HG03575 (cell line): ENCODE data around the gene FDPS.
"Not testable (repeated sequence)": the region's sequence is repeated elsewhere in the genome, so short reads cannot be mapped to it uniquely, and the experiment has no call there.

ENCODE experiments used
- ATAC-seq: cut with Tn5 transposase; IDR thresholded peaks from one replicate; pipeline ENCODE4 v1.9.1; 2021; ENCODE audit not compliant: unreplicated experiment, insufficient number of reproducible peaks, low FRiP score; ENCODE audit errors: extremely low read depth

The FDPS gene

DNA sequence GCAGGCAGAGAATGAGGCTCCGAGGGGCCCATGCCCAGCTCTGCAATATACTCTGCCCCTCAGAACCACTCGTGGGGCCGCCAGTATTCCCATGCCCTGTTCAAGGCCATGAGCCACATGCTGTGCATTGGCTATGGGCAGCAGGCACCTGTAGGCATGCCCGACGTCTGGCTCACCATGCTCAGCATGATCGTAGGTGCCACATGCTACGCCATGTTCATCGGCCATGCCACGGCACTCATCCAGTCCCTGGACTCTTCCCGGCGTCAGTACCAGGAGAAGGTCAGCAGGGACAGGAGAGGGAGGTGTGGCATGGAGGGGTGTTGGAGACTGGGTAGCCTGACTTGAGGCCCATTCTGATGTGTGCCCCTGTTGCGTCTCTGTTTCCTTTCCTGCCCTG, 24.2 kb upstream of the FDPS start:
- no peak for ATAC-seq

- ATAC-seq = no peak
Measured at GRCh38 chr1:155285063-155285462, 23.6 kb upstream of the FDPS start.

DNA sequence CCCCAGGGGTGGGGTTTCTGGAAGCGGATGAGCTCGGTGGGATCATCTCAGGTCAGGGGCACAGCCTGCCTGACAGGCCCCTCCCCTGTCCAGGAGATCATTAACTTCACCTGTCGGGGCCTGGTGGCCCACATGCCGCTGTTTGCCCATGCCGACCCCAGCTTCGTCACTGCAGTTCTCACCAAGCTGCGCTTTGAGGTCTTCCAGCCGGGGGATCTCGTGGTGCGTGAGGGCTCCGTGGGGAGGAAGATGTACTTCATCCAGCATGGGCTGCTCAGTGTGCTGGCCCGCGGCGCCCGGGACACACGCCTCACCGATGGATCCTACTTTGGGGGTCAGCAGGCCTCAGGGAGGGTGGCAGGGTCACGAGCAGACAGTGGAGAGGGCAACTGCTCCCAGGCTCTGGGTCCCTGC, 23.0 kb upstream of the FDPS start:
- ATAC-seq = no peak

DNA sequence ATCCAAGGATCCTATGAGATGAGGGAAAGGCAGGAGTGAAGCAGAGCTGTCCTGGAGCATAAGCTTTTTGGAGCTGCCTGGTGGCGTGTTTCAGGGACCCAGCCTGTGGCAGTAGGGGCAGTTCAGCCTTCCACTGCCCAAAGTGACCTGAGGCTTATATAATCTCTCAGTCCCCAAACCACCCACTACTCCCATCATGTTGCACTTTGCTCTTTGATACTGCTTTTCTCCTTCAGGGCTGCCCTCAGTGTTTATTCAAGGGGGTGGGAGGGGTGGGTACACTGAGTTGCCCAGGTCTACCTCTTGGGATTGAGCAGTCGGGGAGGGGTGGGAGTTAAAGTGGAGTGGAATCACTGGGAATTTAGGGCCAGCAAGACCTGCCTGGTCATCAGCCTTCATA, 22.1 kb upstream of the FDPS start:
- no peak for ATAC-seq

DNA sequence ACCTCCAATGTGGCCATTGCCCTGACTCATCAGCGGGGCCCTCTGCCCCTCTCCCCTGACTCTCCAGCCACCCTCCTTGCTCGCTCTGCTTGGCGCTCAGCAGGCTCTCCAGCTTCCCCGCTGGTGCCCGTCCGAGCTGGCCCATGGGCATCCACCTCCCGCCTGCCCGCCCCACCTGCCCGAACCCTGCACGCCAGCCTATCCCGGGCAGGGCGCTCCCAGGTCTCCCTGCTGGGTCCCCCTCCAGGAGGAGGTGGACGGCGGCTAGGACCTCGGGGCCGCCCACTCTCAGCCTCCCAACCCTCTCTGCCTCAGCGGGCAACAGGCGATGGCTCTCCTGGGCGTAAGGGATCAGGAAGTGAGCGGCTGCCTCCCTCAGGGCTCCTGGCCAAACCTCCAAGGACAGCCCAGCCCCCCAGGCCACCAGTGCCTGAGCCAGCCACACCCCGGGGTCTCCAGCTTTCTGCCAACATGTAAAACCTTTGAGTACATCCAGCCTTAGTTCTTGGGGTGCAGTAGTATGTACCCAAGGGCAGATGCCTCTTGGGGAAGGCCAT, 20.6 kb upstream of the FDPS start:
- no peak for ATAC-seq

GRCh38 chr1:155291006-155291405, 17.7 kb upstream of the FDPS start:
- not testable (repeated sequence) for ATAC-seq

DNA sequence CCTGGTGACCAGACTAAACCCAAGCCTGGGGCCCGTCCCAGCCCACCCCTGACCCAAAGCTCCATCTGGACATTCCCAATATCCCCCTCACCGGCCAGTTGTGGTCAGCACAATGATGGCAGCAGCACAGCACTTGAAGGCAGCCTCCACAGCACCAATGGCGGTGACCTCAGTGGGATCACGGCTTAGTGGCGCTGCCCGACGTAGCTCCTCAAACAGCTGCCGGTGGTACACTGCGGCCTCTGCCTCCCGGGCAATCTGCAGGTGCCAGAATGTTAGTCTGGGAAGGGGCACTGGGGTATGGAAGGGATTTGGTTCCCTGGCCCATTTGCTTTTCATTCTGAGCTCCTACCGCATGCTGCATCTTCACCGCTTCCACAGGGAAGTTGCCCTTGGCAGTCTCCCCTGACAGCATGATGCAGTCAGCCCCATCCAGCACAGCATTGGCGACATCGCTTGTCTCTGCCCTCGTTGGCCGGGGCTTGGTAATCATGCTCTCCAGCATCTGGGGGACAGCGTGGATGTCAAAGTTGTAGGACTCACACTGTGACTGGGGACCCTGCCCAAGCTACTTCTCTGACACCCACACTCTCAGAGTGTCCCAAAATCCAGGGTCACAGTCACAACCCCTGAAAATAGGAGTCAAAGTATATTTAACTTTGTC, 15.4 kb upstream of the FDPS start:
- ATAC-seq = no peak

- ATAC-seq = no peak
Measured at GRCh38 chr1:155294520-155295182, 14.0 kb upstream of the FDPS start.

- ATAC-seq = no peak
Measured at GRCh38 chr1:155295183-155295941, 13.3 kb upstream of the FDPS start.

DNA sequence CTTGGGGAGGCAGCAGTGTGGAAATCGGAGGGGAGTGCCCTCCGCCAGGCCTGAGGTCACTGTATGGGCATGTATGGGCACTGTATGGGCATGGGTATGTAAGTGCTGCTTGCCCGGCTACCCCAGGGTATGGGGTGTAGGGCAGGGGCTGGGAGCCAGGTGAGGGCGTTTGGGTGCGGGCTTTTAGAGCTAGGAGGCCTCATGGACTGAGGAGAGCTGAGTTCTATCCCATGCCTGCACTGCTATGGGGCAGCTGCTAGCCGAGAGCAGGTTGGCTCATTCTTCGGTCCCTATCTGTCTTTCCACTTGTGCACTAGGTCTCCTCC, 12.8 kb upstream of the FDPS start:
- no peak for ATAC-seq

- ATAC-seq = no peak
Measured at GRCh38 chr1:155296661-155297060, 12.0 kb upstream of the FDPS start.

GRCh38 chr1:155297384-155297783, 11.3 kb upstream of the FDPS start:
- no peak for ATAC-seq

- no peak for ATAC-seq
Measured at GRCh38 chr1:155300024-155300423, 8.6 kb upstream of the FDPS start.

GRCh38 chr1:155300553-155301329, 7.9 kb upstream of the FDPS start:
- ATAC-seq = no peak

- no peak for ATAC-seq
Measured at GRCh38 chr1:155301342-155301841, 7.3 kb upstream of the FDPS start, which contains the start of gene PKLR. Gene PKLR, minus strand, starts transcription at chr1:155301438. Its CDS starts 43 bp downstream, at chr1:155301395.

DNA sequence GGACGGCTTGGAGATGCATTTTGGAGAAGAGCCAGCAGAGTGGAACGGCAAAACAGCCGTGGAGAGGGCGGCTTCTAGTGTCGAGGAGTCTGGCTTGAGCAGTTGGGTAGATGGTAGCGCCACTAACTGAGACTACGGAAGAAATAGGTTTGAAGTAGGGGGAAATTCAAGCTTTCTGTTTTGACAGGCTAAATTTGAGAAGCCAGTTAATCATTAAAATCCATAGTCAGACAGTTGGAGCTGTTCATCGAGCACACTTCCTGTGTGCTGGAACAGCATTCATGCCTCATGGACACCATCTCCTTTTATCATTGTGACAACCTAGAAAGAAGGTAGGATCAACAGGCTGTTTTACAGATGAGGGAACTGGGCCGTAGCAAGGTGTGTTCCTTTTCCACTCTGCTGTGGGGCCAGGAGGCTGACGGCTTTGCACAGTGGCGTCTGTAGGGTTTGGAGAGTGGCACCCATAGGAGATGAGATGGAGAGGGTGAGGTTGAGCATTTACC, 4.1 kb upstream of the FDPS start:
- ATAC-seq = no peak

DNA sequence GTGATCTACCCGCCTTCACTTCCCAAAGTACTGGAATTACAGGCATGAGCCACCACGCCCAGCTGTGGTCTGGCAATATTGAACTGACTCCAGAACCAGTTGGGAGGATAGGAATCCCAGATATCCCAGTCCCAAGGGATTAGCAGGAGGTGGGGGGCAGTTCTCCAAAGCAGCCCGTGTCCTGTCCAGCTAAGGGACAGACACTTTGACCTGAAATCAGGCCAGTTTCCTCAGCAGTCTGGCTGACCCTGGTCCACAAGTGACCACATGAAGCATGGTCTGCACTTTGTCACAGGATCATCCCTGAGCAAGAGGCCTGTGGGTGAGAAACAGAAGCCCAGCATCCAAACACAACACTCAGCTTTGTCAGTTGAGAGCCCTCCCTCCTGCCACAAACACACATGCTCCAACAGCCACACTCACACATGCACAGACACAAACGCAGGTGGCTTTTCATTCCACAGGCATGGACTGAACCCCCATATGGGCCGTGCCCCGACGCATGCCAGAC, 2.7 kb upstream of the FDPS start:
- no peak for ATAC-seq

DNA sequence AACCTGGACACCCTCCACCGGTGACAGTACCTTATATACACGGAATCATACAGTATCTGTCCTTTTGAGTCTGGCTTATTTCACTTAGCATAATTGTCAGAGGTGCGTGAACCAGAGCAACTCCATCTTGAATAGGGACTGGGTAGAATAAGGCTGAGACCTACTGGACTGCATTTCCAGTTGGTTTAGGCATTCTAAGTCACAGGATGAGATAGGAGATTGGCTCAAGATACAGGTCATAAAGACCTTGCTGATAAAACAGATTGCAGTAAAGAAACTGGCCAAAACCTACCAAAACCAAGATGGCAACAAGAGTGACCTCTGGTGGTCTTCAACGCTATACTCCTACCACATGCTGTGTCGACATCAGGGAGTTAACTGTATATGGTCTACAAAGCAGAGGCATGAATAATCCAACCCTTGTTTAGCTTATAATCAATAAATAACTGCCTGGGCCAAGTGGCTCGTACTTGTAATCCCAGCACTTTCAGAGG, 1.4 kb upstream of the FDPS start:
- ATAC-seq = no peak
